ENCODE measurements around the gene SEC14L5.

Gene SEC14L5

GRCh38 chr16:5011637-5012036, 53.5 kb downstream of the SEC14L5 start:
- no peak for DNase-seq (ENCODE audit: low read depth)

DNA sequence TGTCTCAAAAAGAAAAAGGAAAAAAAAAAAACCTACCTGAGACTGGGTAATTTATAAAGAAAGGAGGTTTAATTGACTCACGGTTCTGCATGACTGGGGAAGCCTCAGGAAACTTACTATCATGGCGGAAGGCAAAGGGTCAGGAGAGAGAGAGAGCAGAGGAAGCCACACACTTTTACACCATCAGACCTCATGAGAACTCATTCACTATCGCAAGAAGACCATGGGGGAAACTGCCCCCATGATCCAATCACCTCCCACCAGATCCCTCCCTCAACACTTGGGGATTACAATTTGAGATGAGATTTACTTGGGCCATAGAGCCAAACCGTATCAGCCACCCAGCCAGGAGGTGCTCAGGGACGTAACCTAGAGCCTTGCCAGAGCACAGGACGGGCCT, 54.8 kb downstream of the SEC14L5 start:
- DNase-seq (ENCODE audit: low read depth) = no peak

DNA sequence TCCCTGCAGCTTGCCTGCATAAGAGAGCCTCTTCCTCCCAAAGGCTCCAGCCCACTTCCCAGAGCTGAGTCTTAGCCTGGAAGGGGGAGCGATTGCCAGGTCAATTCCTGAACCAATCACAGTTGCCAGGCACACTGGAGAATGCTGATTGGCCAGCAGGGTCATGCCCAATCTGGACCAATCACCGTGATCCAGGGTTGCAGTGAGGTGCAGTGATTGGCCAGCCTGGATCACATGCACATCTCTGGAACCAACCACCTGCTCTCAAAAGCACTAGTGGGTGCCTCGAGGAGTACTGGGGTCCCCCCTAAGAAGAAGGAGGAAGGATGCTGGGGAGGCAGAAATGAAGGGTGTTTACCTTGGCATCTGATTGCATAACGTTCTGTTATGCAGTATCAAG, 57.2 kb downstream of the SEC14L5 start:
- DNase-seq (ENCODE audit: low read depth) = no peak

- no peak for DNase-seq (ENCODE audit: low read depth)
Measured at GRCh38 chr16:5015887-5016286, 57.8 kb downstream of the SEC14L5 start.

DNA sequence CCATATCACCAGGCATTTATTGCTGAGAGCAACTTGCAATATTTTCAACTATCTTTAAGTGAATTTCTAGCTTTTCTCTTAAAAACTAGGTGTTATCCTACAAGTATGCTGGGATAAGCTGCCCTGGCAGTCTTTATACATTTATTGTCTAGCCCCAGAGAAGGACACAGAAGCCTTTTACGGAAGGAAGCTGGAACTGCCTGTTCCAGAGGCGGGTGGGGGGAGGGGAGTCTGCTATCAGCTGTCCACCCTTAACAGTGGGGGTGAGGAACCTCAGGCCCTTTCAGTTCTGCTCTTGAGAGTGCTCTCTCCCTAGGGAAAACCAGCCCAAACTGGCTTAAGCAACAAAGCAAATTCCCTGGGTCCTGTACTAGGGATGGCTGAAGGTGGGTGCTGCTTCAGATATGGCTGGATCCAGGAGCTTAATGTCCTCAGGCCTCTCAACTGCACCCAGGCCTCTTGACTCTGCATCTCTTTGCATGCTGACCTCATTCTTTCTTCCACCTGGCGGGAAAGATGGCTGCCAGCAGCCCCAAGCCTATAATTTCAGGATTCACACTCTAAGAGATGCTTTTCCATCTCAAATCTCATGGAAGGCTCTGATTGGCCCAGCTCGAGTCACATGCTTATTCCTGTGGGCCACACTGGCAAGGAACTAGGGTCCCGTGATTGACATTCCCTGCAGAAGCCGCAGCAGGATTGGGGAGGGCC, 59.0 kb downstream of the SEC14L5 start:
- no peak for DNase-seq (ENCODE audit: low read depth)

DNA sequence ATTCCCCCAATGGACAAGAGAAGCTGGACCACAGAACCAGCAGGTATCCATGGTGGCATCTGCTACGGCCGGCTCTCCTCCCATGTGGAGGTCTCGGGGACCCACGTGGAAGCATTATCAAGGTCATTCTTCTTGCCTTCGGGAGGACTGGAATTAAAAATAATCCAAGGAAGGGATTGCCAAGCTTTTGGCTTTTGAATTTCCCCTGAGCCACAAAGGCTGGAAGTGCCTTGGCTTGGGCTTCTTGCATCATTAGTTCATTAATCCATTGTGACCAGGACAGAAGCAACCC, 59.5 kb downstream of the SEC14L5 start:
- DNase-seq (ENCODE audit: low read depth) = no peak

GRCh38 chr16:5018793-5019192, 60.7 kb downstream of the SEC14L5 start:
- no peak for DNase-seq (ENCODE audit: low read depth)

- DNase-seq (ENCODE audit: low read depth) = no peak
Measured at GRCh38 chr16:5019775-5020174, 61.6 kb downstream of the SEC14L5 start.

GRCh38 chr16:5020551-5020950, 62.4 kb downstream of the SEC14L5 start:
- no peak for DNase-seq (ENCODE audit: low read depth)

- no peak for DNase-seq (ENCODE audit: low read depth)
Measured at GRCh38 chr16:5022521-5022920, 64.4 kb downstream of the SEC14L5 start.

- no peak for DNase-seq (ENCODE audit: low read depth)
Measured at GRCh38 chr16:5024632-5025031, 66.5 kb downstream of the SEC14L5 start.

- no peak for DNase-seq (ENCODE audit: low read depth)
Measured at GRCh38 chr16:5025171-5025632, 67.1 kb downstream of the SEC14L5 start.

GRCh38 chr16:5026664-5027063, 68.5 kb downstream of the SEC14L5 start:
- no peak for DNase-seq (ENCODE audit: low read depth)

GRCh38 chr16:5027086-5027485, 69.0 kb downstream of the SEC14L5 start:
- no peak for DNase-seq (ENCODE audit: low read depth)

DNA sequence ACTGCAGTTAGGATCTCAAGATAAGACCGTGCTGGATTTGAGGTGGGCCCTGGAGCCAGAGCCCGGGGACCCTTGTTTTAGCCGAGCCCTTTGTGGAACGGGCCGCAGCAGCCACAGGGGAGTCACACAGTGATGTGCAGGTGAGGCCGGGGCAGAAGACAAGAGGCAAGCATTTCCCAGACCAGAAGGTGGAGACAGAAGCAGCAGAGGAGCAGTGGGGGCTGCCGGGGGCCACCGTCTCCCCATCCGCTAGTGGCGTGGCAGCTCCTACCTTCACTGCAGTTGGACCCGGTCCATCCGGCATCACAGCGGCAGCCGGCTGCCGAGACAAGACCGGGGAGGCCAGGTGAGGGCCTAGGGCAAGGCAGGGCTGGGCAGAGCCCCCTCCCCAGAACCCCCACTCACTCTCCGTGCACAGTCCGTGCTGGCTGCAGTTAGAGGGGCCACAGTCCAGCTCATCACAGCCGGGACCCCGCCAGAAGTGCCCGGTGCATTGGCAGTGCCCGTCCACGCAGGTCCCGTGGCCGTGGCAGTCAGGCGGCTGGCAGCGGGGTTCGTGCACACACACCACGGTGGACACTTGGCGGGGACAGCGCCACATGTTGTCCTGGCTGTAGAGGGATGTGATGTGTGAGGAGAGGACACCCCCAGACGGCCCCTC, 69.6 kb downstream of the SEC14L5 start:
- no peak for DNase-seq (ENCODE audit: low read depth)

DNA sequence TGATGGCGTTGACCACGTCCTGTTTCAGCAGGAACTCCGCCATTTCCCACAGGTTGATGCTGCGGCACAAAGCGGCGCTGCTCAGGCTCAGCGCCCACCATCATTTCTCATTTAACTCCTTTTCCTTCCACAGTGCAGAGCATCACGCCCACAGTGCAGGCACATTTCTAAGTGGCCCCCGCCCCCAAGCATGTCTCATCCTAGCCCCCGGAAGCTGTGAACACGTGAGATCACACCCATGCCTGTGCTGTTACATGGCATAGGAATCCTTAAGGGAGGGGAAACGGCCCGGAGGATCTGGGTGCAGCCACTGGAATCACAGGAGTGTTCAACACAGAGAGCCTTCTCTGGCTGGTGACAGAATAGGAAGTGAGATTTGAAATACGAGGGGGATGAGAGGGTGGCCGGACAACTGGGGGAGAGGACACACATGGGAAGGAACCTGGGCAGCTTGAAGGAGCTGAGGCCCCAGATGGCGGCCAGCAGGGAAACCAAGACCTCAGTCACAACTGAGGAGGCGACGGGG, 70.9 kb downstream of the SEC14L5 start:
- no peak for DNase-seq (ENCODE audit: low read depth)

DNA sequence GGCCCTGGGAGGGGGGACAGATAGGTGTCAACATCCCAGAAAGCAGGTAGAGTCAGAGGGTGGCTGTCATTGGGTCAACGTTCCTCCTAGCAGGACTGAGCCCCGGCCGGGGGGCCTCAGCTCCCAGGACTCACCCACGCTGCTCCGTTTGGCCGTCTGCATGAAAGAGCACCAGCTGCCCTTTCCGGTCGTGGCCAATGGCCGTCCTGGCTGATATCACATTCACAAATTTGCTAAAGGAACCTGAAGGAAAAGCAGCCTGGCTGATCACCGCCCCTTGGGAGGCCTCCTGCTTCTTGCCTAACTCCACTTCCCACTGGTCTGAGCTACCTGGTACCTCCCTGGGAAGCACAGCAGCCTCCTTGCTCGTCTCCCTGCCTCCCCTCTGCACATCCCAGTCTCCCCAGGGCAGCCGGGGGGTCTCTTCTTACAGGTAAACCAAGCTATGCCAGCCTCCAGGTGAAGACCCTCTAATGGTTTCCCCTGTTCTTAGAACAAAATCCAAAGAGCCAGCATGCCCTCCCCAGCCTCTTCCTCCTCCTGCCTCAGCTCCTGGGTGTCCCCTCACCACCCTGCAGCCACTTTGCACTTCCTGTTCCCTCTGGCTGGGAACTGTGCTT, 72.2 kb downstream of the SEC14L5 start:
- DNase-seq (ENCODE audit: low read depth) = no peak

- DNase-seq (ENCODE audit: low read depth) = no peak
Measured at GRCh38 chr16:5031601-5032000, 73.5 kb downstream of the SEC14L5 start.

DNA sequence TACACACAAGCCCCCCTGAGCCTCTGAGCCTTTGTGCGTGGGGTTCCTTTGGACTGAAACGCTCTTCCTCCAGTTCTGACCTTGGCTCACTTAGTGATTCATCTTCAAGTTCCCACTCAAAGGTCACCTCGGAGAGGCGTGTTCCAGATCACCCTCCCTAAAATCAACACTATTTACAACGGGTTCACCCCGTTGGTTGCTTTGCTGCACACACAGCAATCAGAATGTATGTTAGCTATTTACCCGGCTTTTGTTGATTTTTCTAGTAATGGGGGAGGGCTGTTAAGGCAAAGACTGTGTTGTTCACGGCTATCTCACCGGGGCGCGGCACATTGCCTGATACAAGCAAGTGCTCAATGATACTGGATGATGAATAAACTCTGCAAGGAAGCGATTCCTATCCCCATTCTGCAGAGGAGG, 74.6 kb downstream of the SEC14L5 start:
- DNase-seq (ENCODE audit: low read depth) = no peak

GRCh38 chr16:5033256-5034166, 75.4 kb downstream of the SEC14L5 start, which contains the start of gene NAGPA:
Gene NAGPA (minus strand): TSS chr16:5033935. CDS start chr16:5033914, 21 bp downstream.
- peak; percentile 78 for DNase-seq (ENCODE audit: low read depth)

GRCh38 chr16:5034167-5034523, 76.0 kb downstream of the SEC14L5 start:
- no peak for DNase-seq (ENCODE audit: low read depth)

GRCh38 chr16:5035909-5036227, 77.7 kb downstream of the SEC14L5 start:
- DNase-seq (ENCODE audit: low read depth) = no peak

Measured in T follicular helper cell (primary cell).